SU-DHL-6 (cell line): ENCODE results near the gene BCL2.

Experiments
- EZH2phosphoT487 ChIP-seq: fragments of 200-600 bp; sonication (generic), shearing (Covaris generic); conservative IDR thresholded peaks from 2 replicates; pipeline ENCODE4 v1.6.1; 2018; ENCODE audit warnings: mild to moderate bottlenecking, antibody characterized with exemption, low read length, moderate library complexity, mixed read lengths
- TF ChIP-seq, protein P1 (sequence below): fragments of 200-600 bp; sonication (generic); IDR thresholded peaks from one replicate; pipeline ENCODE4 v1.5.1; 2017; ENCODE audit warnings: antibody characterized with exemption, mild to moderate bottlenecking, low read length, moderate library complexity; ENCODE audit not compliant: insufficient read depth, poor library complexity, severe bottlenecking

DNA sequence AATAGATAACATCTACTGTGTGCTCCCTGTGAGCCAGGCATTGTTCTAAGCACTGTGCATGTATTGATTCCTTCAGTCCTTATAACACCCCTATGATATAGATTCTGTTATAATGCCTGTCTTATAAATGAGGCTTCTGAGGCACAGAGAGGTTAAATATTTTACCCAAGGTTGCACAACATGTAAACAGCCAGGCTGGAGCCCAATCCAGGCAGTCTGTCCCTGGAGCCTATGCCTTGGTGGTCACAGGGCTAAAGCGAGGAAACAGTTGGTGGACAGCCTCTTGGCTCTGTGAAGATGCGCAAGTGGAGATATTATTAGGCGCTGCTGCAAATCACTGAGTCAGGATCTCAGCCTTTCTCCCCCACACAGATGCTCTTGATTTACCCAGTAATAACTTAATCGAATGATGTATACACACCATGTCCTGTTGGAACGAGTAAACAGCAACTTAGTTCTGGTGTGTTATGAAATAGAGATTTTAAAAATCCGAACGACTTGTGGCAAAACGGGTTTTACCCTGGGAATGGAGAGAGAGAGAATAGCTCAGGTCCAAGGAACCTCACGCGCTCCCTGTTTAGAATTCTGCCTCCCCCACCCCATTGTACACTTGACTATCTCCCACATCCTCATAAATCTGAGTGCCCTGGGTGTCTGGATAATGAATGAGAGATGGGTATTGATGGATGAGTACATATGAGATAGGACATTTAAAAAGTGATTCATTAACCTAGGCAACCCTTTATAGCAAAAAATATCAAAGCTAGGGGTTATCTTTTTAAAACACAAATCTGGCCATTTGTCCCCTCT is 231.9 kb downstream of the BCL2 start:
- TF ChIP-seq EZH2phosphoT487 = no peak
- TF ChIP-seq, protein P1, sequence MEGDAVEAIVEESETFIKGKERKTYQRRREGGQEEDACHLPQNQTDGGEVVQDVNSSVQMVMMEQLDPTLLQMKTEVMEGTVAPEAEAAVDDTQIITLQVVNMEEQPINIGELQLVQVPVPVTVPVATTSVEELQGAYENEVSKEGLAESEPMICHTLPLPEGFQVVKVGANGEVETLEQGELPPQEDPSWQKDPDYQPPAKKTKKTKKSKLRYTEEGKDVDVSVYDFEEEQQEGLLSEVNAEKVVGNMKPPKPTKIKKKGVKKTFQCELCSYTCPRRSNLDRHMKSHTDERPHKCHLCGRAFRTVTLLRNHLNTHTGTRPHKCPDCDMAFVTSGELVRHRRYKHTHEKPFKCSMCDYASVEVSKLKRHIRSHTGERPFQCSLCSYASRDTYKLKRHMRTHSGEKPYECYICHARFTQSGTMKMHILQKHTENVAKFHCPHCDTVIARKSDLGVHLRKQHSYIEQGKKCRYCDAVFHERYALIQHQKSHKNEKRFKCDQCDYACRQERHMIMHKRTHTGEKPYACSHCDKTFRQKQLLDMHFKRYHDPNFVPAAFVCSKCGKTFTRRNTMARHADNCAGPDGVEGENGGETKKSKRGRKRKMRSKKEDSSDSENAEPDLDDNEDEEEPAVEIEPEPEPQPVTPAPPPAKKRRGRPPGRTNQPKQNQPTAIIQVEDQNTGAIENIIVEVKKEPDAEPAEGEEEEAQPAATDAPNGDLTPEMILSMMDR = no peak
